ENCODE results near the gene CDR2.
"Not testable (repeated sequence)": the region's sequence is repeated elsewhere in the genome, so short reads cannot be mapped to it uniquely, and the experiment has no call there.

CDR2 gene

DNA sequence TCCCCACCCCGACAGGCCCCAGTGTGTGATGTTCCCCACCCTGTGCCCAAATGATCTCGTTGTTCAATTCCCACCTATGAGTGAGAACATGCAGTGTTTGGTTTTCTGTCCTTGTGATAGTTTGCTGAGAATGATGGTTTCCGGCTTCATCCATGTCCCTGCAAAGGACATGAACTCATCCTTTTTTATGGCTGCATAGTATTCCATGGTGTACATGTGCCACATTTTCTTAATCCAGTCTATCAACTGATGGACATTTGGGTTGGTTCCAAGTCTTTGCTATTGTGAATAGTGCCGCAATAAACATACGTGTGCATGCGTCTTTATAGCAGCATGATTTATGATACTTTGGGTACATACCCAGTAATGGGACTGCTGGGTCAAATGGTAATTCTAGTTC lies 23.4 kb downstream of the CDR2 start:
- not testable (repeated sequence) for DNase-seq

DNA sequence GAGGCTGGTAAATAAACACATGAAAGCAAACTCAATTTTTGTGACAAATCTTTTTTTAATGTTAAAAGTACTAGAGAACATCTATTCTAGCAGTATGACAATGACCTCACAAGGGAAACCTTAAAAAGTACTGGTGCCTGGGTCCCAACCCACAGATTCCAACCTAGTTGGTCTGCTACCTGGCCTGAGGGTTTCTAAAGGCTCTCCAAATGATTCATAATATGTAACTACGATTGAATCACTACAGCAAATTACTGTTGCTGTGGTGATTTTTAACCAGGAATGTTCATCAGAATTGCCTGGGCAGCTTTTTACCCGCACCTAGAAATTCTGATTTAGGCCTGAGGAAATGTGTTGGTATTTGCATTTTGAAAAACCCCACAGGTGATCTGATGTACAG lies 26.1 kb downstream of the CDR2 start:
- DNase-seq: no peak

DNA sequence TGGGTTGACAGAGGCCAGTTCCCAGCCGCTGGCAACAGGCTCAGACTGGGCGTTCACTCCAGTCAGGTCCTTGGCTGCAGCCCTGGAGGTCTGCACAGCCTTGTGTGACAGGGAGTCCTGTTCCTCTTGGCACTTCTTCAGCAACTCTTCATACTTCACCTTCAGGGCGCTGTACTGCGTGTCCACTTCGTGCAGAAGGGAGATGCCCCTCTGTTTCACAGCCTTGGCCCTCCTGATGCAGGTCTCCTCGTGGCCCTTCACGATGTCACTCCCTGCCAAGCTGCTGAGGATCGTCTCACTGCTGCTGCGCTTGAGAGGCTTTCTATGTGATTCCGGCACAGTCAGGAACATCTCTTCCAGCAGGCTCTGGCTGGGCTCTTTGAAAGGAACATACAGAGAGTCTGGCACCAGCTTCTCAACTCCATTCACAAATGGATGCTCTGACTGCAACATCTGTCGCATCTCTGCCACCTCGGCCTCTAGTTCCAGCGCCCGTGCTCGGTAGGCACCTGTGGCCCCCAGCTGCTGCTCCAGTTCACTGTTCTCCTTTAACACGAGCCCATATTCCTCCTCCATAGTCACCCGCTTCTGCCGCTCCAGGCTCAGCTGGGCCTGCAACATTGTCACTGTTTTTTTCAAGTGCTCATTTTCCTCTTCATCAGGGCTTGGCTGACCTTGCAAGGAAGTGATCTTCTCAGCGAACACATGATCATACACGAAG lies 27.2 kb downstream of the CDR2 start:
- no peak for DNase-seq

DNA sequence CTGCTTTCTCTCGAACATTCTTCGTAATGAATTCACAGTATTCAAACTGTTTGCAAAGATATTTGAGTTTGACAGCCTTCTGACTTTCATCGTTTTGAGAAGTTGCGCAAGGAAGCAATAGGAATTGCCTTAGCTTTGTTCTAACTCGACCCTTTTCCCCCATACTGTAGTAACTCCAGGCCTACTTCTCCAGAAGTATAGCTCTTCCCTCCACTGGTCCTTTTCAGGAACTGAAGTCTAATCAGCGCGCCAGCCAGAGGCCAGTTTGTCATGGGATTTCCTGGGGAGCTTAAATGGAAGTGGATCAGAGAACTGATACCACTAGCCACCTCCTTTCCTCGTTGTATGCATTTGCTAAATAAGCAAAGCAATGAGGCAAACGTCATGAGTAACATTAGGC lies 27.9 kb downstream of the CDR2 start:
- DNase-seq: no peak

DNA sequence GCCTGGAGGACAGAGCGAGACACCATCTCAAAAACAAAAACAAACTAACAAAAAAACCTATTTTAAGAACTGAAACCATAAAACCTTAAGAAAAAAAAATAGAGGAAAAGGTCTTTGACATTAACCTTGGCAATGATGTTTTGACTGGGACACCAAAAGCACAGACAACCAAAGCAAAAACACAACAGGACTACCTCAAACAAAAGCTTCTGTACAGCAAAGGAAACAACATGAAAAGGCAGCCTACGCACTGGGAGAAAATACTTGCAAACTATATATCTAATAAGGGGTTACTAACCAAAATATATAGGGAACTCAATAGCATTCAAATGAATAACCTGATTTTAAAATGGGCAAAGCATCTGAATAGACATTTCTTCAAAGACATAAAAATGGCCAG lies 32.3 kb downstream of the CDR2 start:
- no peak for DNase-seq

DNA sequence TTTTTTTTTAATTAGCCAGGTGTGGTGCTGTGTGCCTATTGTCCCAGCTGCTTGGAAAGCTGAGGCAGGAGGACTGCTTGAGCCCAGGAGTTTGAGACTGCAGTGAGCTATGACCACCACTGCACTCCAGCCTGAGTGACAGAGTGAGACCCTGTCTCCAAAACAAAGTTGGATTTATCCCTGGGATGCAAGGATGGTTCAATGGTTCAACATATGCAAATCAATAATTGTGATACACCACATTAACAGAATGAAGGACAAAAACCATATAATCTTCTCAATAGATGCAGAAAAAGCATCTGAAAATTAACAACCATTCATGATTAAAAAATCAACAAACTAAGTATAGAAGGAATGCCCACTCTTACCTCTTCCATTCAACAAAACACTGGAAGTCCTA lies 33.5 kb downstream of the CDR2 start:
- DNase-seq: no peak

- no peak for DNase-seq
Observed at GRCh38 chr16:22337849-22338635, 36.4 kb downstream of the CDR2 start.

DNA sequence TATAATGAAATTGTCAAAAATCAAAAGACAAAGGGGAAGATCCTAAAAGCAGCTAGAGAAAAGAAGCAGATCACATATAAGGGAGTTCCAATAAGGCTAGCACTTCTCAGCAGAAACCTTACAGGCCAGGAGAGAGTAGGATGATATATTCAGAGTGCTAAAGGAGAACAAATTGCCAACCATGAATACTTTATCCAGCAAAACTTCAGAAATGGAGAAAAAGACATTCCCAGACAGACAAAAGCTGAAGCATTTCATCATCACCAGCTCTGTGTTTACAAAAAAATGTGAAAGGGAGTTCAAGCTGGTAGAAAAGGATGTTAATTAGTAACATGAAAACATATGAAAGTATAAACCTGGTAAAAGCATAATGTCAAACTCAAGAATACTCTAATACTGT lies 37.4 kb downstream of the CDR2 start:
- no peak for DNase-seq

DNA sequence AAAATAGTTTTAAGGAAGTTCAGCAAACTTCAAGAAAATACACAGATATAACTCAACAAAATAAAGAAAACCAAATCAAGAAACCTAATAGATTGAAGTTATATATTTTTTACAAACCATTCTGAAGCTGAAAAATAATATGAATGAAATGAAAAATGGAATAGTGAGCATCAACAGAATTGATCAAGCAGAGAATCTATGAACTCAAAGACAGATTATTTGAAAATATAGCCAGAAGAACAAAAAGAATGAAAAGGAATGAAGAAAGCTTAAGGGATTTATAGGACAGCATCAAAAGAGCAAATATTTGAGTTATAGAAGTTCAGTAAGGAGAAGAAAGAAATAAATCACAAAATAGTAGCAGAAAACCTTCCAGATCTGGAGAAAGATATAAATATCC lies 37.8 kb downstream of the CDR2 start:
- no peak for DNase-seq

DNA sequence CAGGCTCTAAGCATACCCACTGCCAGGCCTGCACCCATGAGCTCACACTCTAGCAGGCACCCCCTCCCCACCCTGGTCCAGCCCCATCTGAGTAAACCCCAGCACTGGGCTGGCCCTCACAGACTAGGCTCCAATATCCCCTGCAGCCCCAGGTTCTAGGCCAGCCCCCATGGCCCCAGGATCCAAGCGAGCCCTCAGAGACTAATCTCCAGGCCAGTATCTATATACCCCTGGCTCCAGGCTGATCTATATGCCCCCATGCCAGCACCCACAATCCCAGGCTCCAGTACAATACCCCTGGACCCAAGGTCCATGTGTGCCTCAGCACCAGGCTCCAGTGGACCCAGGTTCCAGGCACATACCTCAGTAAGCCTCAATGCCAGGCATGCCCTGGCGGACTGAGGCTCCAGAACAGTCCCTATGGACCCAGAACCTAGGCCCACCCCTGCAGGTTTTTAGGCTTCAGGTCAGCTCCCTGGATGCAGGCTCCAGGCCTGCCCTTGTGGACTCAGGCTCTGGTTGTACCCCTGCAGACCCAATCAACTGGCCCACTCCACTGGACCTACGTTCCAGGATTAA lies 38.7 kb downstream of the CDR2 start:
- DNase-seq: no peak

DNA sequence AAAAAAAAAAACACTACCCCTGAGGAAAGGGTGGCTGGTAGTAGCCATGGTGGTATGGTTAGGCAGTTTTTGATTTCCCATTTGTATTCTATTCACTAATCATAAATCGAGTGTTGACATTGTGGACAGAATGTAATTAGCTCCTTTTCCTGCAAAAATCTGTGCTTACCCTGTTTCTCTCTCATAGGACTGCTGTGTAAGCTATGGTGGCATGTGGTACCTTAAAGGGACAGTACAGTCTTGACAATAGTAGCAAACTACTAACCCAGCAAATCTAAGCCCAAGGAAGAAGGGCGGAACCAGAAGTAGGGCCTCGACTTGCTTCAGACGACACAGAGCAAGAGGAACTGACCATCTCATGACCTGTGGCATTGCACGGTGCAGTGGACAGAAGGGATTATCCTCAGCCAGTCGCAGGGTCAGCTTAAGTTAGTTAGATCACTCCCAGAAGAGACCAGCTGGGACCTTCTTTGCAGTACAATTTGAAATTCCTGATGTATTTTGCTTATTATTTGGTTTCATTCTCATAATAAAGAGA lies 40.9 kb downstream of the CDR2 start:
- DNase-seq: no peak

GRCh38 chr16:22330326-22330725 lies 44.1 kb downstream of the CDR2 start:
- no peak for DNase-seq

DNA sequence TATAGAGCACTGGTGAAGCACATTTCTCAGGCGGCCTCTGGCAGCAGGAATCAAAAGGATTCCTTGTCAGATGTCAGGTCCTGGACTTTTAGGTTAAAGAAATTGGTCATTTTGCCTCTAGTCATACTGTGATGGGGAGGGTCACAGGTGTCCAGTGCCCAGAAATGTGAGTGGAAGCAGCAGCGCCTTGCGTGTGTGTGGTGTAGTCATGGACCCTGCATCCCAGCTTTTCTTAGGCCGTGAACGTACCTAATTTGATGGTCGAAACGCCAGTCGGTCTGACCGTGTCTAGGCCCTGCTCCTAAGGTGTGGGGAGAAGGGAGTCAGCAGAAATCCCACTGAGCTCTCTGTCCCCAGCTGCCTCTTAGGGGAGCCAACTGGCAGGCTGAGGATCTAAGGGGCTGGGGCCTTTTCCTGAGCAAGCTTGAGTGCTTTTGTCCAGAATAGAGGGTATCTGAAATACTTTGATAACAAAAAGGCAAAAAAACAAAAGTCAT lies 45.2 kb downstream of the CDR2 start:
- no peak for DNase-seq

DNA sequence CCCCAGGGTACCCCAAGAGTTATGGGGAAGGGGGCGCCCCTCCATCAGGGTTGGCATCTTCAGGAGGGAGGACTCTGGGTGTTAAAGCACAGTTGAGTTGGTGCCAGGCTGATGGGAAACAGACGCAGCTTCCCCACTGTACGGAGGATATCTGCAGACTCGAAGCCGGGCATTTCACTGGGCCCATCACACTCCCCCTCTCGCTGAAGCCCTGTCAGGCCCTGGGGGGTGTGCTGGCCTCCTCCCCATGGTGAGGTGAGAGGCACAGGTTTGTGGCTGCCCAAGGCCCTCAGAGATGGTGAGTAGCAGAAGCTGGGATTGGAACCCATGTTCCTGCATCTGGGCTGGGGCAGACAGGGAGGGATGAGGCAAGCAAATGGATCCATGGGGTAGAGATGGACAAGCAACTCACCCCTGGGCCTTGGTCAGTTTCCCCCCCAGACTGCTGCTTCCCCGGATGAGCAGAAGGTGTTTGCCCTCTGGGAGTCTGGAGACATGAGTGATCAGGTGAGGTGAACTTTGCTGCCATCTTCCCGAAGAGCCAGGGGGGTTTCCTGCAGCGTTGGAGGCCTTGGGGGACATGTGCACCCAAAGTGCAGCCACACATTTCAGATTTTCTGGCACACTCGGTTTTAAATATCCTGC lies 46.2 kb downstream of the CDR2 start:
- no peak for DNase-seq

DNA sequence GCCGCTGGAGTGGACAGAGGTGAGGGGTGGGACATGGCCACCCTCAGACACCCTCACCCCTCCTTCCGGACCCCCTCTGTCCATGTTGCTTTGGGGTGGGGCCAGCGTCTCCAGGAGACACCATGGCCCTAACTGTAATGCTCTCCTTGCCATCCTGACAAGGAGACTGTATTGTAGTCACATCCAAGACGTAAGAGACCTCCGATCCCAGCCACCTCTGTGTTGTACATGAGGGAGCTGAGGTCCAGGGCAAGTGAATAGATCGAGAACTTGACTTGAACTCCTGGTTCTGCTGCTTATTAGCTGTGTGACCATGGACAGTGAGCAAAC lies 47.0 kb downstream of the CDR2 start:
- DNase-seq: no peak

DNA sequence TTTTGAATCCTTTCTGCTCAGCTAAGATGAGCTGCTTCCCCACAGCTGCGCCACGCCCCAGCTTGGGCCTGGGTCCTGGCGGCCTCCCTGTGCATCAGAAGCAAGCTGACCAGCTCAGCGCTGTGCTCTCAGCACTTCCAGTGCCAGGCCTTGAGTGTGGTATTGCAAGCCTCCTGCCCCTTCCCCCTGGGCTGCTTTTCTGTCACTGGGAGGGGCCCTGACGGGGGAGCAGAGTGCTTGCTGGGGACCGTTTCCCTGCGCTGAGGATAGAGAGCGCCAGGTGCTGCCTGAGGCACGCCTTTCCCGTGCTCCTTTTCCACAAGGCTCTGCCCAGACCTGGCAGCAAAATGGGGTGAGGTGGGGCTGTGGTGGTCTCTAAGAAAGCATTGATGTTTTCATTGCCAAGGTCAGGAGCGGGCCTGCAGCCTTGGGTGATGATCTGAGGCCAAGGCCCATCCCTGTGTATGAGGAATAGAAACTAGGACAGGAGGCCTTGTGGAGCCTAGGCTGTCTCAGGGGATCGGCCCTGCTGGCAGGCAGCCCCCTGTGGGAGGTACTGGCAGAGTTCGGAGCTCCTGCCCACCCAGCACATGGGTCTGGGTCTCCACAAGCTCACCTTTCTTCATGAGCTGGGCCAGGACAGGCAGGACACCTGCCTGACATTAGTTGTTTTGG lies 47.5 kb downstream of the CDR2 start:
- DNase-seq: no peak

GRCh38 chr16:22326369-22326652 lies 48.1 kb downstream of the CDR2 start:
- DNase-seq: no peak

DNA sequence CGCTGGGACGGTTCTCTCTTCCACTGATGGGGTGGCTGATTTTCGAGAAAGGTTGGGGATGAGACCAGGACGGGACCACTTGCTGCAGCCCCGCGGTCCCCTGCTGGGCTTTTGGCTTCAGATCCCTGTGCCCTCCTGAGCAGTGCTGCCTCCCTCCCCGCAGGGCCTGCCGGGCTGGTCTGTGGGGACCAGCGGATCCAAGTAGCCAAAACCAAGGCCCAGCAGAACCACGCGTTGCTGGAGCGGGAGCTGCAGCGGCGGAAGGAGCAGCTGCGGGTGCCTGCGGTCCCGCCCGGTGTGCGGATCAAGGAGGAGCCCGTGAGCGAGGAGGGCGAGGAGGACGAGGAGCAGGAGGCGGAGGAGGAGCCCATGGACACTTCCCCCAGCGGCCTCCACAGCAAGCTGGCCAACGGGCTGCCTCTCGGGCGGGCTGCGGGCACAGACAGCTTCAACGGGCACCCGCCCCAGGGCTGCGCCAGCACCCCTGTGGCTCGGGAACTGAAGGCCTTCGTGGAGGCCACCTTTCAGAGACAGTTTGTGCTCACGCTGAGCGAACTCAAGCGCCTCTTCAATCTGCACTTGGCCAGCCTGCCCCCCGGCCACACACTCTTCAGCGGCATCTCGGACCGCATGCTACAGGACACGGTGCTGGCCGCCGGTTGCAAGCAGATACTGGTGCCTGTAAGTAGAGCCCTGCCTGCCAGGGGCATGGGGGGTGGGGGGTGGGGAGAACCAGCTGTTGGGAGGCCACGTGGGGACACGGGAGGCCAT lies 48.6 kb downstream of the CDR2 start:
- DNase-seq: no peak

DNA sequence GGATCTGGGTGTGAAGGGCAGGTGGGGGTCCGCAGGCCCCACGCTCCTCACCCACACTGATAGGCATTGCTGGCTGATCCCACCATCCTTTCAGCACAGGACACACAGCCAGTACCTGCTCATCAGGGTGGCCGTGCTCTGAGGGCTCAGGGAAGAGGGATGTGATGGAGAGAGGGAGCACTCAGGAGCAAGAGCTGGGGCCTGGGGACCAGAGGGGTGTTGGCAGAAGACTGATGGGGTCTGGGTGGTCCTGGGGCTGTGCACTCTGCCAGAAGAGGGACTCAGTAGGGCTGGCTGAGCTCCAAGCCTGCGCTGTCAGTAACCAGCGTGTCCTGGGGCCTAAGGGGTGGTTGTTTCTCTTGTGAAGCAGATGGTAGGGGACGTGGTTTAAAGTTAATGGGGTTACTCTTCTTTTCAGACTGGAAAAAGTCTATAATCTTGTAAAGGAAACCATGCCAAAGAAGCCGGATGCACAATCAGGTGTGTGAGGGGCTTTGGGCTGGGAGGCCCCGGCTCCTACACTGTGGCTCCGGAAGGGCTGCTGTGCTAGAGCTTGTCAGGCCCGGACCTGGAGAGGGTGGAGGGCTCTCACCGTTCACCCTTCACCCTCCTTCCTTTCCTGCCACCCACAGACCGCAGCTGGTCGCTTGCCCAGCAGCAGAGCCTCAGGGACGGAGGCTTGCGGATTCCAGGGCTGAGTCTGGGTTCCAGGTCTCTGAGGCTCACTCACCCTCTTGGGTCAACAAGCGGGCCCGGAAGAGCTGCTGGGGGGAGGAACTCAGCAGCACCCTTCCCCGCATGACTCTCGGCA lies 49.4 kb downstream of the CDR2 start:
- no peak for DNase-seq

- no peak for DNase-seq
Observed at GRCh38 chr16:22323959-22324786, 50.2 kb downstream of the CDR2 start.
